ENCODE results near the gene GRM8.

- TF ChIP-seq, protein P1, sequence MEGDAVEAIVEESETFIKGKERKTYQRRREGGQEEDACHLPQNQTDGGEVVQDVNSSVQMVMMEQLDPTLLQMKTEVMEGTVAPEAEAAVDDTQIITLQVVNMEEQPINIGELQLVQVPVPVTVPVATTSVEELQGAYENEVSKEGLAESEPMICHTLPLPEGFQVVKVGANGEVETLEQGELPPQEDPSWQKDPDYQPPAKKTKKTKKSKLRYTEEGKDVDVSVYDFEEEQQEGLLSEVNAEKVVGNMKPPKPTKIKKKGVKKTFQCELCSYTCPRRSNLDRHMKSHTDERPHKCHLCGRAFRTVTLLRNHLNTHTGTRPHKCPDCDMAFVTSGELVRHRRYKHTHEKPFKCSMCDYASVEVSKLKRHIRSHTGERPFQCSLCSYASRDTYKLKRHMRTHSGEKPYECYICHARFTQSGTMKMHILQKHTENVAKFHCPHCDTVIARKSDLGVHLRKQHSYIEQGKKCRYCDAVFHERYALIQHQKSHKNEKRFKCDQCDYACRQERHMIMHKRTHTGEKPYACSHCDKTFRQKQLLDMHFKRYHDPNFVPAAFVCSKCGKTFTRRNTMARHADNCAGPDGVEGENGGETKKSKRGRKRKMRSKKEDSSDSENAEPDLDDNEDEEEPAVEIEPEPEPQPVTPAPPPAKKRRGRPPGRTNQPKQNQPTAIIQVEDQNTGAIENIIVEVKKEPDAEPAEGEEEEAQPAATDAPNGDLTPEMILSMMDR (IDR thresholded peaks at IDR 0.05; ENCODE audit: borderline replicate concordance, extremely low read depth, low read length, poor library complexity, severe bottlenecking) = no peak
- no peak for TF ChIP-seq EZH2 (IDR thresholded peaks at IDR 0.05; ENCODE audit: borderline replicate concordance, low read depth, low read length, severe bottlenecking)
Observed at GRCh38 chr7:127041689-127042452, 210.9 kb downstream of the GRM8 start.

Measured in DND-41 (cell line).